IPS-18a (cell line): ENCODE measurements around the gene SHMT2.

Experiments used
- H3K27ac ChIP-seq: one replicate; pipeline ENCODE4 v1.5.1; 2013; ENCODE audit warnings: low read length
- H3K27me3 ChIP-seq: one replicate; pipeline ENCODE4 v1.6.1; 2013; ENCODE audit warnings: mild to moderate bottlenecking, low read length; ENCODE audit not compliant: control insufficient read depth, insufficient read depth
- H3K36me3 ChIP-seq: one replicate; pipeline ENCODE4 v1.6.1; 2013; ENCODE audit warnings: low read depth, low read length; ENCODE audit not compliant: control insufficient read depth
- H3K4me1 ChIP-seq: one replicate; pipeline ENCODE4 v1.6.1; 2013; ENCODE audit warnings: low read depth, low read length; ENCODE audit not compliant: control insufficient read depth
- H3K4me3 ChIP-seq: one replicate; pipeline ENCODE4 v1.5.1; 2013; ENCODE audit warnings: low read length
- H3K9ac ChIP-seq: one replicate; pipeline ENCODE4 v1.6.1; 2013; ENCODE audit warnings: mild to moderate bottlenecking, low read length, moderate library complexity
- H3K9me3 ChIP-seq: one replicate; pipeline ENCODE4 v1.6.1; 2013; ENCODE audit warnings: low read depth, low read length; ENCODE audit not compliant: control insufficient read depth

The SHMT2 gene

GRCh38 chr12:57200497-57200896 is 29.0 kb upstream of the SHMT2 start:
- H3K27me3 ChIP-seq: no peaks in the 10 kb centered on the region
- no peak overlapping the region for H3K4me3 ChIP-seq
- no peak overlapping the region for H3K27ac ChIP-seq
- H3K4me1 ChIP-seq: no peaks in the 10 kb centered on the region
- H3K9ac ChIP-seq: no peak overlapping the region
- peaks cover 86% of the 10 kb centered on the region for H3K36me3 ChIP-seq
- H3K9me3 ChIP-seq: no peaks in the 10 kb centered on the region

- H3K27me3 ChIP-seq: no peaks in the 10 kb centered on the region
- no peak overlapping the region for H3K9ac ChIP-seq
- peaks cover 86% of the 10 kb centered on the region for H3K36me3 ChIP-seq
- no peaks in the 10 kb centered on the region for H3K9me3 ChIP-seq
- H3K27ac ChIP-seq: no peak overlapping the region
- no peak overlapping the region for H3K4me3 ChIP-seq
- no peaks in the 10 kb centered on the region for H3K4me1 ChIP-seq
Observed at GRCh38 chr12:57201219-57201618, 28.3 kb upstream of the SHMT2 start.

- H3K27ac ChIP-seq: no peak overlapping the region
- no peak overlapping the region for H3K9ac ChIP-seq
- H3K4me3 ChIP-seq: no peak overlapping the region
- peaks cover 86% of the 10 kb centered on the region for H3K36me3 ChIP-seq
- H3K27me3 ChIP-seq: no peaks in the 10 kb centered on the region
- H3K4me1 ChIP-seq: no peaks in the 10 kb centered on the region
- no peaks in the 10 kb centered on the region for H3K9me3 ChIP-seq
Observed at GRCh38 chr12:57201631-57202030, 27.9 kb upstream of the SHMT2 start.

GRCh38 chr12:57202321-57202720 is 27.2 kb upstream of the SHMT2 start:
- H3K9ac ChIP-seq: no peak overlapping the region
- H3K9me3 ChIP-seq: no peaks in the 10 kb centered on the region
- H3K4me1 ChIP-seq: no peaks in the 10 kb centered on the region
- peaks cover 80% of the 10 kb centered on the region for H3K36me3 ChIP-seq
- no peaks in the 10 kb centered on the region for H3K27me3 ChIP-seq
- no peak overlapping the region for H3K27ac ChIP-seq
- H3K4me3 ChIP-seq: no peak overlapping the region

GRCh38 chr12:57203201-57203600 is 26.3 kb upstream of the SHMT2 start:
- H3K4me3 ChIP-seq: no peak overlapping the region
- H3K27me3 ChIP-seq: no peaks in the 10 kb centered on the region
- H3K9me3 ChIP-seq: no peaks in the 10 kb centered on the region
- no peak overlapping the region for H3K27ac ChIP-seq
- no peak overlapping the region for H3K9ac ChIP-seq
- peaks cover 71% of the 10 kb centered on the region for H3K36me3 ChIP-seq
- H3K4me1 ChIP-seq: no peaks in the 10 kb centered on the region

GRCh38 chr12:57203791-57204190 is 25.7 kb upstream of the SHMT2 start:
- no peaks in the 10 kb centered on the region for H3K9me3 ChIP-seq
- no peak overlapping the region for H3K9ac ChIP-seq
- H3K27me3 ChIP-seq: no peaks in the 10 kb centered on the region
- H3K4me1 ChIP-seq: no peaks in the 10 kb centered on the region
- peaks cover 65% of the 10 kb centered on the region for H3K36me3 ChIP-seq
- no peak overlapping the region for H3K4me3 ChIP-seq
- H3K27ac ChIP-seq: no peak overlapping the region

GRCh38 chr12:57204454-57204853 is 25.1 kb upstream of the SHMT2 start:
- H3K9ac ChIP-seq: no peak overlapping the region
- H3K4me3 ChIP-seq: no peak overlapping the region
- H3K27ac ChIP-seq: no peak overlapping the region
- no peaks in the 10 kb centered on the region for H3K27me3 ChIP-seq
- H3K4me1 ChIP-seq: no peaks in the 10 kb centered on the region
- H3K9me3 ChIP-seq: no peaks in the 10 kb centered on the region
- peaks cover 63% of the 10 kb centered on the region for H3K36me3 ChIP-seq

GRCh38 chr12:57205186-57205585 is 24.3 kb upstream of the SHMT2 start:
- Histone ChIP-seq H3K27ac (no peak overlapping the region), H3K27me3 (no peaks in the 10 kb centered on the region), H3K9me3 (no peaks in the 10 kb centered on the region), H3K4me1 (no peaks in the 10 kb centered on the region), H3K9ac (no peak overlapping the region), H3K4me3 (no peak overlapping the region), H3K36me3 (peaks cover 58% of the 10 kb centered on the region)

GRCh38 chr12:57205931-57206330 is 23.6 kb upstream of the SHMT2 start:
- Histone ChIP-seq H3K36me3 (peaks cover 58% of the 10 kb centered on the region), H3K4me3 (no peak overlapping the region), H3K4me1 (no peaks in the 10 kb centered on the region), H3K9me3 (no peaks in the 10 kb centered on the region), H3K27ac (no peak overlapping the region), H3K27me3 (no peaks in the 10 kb centered on the region), H3K9ac (no peak overlapping the region)

GRCh38 chr12:57207731-57208630 is 21.5 kb upstream of the SHMT2 start:
- Histone ChIP-seq H3K4me3 (no peak overlapping the region), H3K4me1 (no peaks in the 10 kb centered on the region), H3K9ac (no peak overlapping the region), H3K36me3 (peaks cover 49% of the 10 kb centered on the region), H3K27me3 (no peaks in the 10 kb centered on the region), H3K9me3 (no peaks in the 10 kb centered on the region), H3K27ac (no peak overlapping the region)

- Histone ChIP-seq H3K9ac (no peak overlapping the region), H3K4me1 (peaks cover 4% of the 10 kb centered on the region), H3K36me3 (peaks cover 44% of the 10 kb centered on the region)
Observed at GRCh38 chr12:57208631-57209282, 20.8 kb upstream of the SHMT2 start.

GRCh38 chr12:57209916-57210315 is 19.6 kb upstream of the SHMT2 start:
- Histone ChIP-seq H3K27ac (no peak overlapping the region), H3K9me3 (no peaks in the 10 kb centered on the region), H3K4me3 (no peak overlapping the region), H3K4me1 (peaks cover 15% of the 10 kb centered on the region), H3K9ac (no peak overlapping the region), H3K36me3 (peaks cover 33% of the 10 kb centered on the region), H3K27me3 (peaks cover 16% of the 10 kb centered on the region)

More at GRCh38 chr12:57208631-57209282, 20.8 kb upstream of the SHMT2 start:
- H3K9me3 ChIP-seq: no peaks in the 10 kb centered on the region
- H3K27me3 ChIP-seq: peaks cover 4% of the 10 kb centered on the region
- no peak overlapping the region for H3K4me3 ChIP-seq
- no peak overlapping the region for H3K27ac ChIP-seq
